ENCODE results near the gene CAND2. TPM values are rescaled to one million over a fixed set of nuclear protein-coding genes. Genes with fewer than 3 reads are reported as not detected.

The CAND2 gene
- total RNA-seq, 1 experiment from 2014 or later, result 2.1 TPM

Other genes with a start within 250 kb of the CAND2 start
- 40.3 and 49.9 TPM in 2 replicates for gene MKRN2, start 239.6 kb upstream of the CAND2 start, total RNA-seq (2014; rRNA removed)
- 115 and 120 TPM in 2 replicates for gene RAF1, start 132.6 kb upstream of the CAND2 start, total RNA-seq (2014; rRNA removed)
- gene TMEM40, start 37.4 kb upstream of the CAND2 start, total RNA-seq (2014; rRNA removed), result not detected in 2 replicates
- gene RPL32, start 44.9 kb downstream of the CAND2 start, total RNA-seq (2014; rRNA removed), result 417 and 1,707 TPM in 2 replicates

Data from LHCN-M2 (cell line).